SHP77 (cell line): ENCODE measurements around the gene CETP.
"Not testable (repeated sequence)": the region's sequence is repeated elsewhere in the genome, so short reads cannot be mapped to it uniquely, and the experiment has no call there.

Experiments used
- DNase-seq, 2 experiments: peaks; one replicate each; lab custom pipeline; 2025; lab: John Stamatoyannopoulos, UW

Gene CETP

DNA sequence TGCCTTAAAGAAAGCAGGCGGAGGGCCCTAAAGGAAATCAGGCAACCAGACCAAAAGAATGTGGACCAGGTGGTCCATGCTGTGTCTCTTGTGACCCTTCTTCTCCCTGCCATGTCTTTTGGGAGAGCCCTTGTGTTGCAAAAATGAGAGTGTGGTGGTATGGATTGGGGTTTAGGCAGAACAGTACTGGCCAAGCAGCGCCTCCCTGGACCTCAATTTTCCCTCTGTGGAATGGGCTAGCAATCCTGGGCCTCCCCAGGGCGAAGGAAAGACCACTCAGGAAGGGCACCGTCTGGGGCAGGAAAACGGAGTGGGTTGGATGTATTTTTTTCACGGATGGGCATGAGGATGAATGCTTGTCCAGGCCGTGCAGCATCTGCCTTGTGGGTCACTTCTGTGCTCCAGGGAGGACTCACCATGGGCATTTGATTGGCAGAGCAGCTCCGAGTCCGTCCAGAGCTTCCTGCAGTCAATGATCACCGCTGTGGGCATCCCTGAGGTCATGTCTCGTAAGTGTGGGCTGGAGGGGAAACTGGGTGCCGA, 20.1 kb downstream of the CETP start:
- DNase-seq: no peak

DNA sequence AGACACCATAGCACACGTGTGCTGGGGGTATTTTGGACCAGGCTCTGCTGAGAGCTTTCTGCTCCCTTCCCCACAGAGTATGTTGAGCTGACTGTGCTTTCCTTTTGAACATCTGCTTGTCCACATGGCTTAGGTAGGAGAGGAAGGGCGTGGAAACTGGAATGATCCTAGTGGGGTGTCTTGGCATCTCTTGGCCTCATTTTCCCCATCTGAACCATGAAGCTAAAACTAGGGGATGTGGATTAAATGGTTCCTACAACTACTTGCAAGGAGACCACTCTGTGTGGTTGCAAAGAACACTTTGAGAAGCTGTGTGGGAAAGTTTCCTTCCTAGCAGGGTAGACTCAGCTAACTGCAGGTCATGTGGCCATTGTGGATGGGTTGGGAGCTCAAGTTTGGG, 20.9 kb downstream of the CETP start:
- no peak for DNase-seq

DNA sequence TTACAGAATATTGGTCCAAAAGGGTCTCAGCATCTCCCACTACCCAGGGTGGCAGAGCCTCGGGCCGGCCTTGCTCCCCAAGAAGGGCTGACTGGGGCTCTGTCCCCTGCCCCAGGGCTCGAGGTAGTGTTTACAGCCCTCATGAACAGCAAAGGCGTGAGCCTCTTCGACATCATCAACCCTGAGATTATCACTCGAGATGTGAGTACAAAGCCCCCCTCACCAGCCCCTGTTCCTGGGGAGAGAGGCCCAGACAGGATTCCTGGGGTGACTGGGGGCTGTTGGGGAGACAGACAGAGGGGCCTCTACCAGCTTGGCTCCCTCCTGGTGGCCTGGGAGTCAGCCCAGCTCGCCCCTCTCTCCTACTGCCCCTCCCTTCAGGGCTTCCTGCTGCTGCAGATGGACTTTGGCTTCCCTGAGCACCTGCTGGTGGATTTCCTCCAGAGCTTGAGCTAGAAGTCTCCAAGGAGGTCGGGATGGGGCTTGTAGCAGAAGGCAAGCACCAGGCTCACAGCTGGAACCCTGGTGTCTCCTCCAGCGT, 21.5 kb downstream of the CETP start:
- DNase-seq: no peak

DNA sequence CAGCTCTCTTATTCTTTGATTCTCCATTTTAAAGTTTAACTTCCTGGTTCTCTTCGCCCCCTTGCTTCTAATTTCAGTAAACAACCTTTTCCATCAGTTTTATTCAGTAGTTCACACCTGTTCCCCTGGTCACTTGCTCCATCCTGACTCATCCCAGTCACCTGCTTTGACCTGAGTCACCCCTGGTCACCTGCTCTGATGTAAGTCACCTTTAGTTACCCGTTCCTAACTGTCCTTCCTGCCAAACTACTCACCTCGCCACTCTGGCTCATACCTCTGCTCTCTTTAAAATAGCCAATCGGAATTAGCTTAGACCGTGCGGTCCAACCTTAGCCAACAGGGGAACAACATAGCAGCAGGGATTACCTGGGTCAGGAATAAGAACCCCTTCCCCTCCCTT, 22.9 kb downstream of the CETP start:
- no peak for DNase-seq

DNA sequence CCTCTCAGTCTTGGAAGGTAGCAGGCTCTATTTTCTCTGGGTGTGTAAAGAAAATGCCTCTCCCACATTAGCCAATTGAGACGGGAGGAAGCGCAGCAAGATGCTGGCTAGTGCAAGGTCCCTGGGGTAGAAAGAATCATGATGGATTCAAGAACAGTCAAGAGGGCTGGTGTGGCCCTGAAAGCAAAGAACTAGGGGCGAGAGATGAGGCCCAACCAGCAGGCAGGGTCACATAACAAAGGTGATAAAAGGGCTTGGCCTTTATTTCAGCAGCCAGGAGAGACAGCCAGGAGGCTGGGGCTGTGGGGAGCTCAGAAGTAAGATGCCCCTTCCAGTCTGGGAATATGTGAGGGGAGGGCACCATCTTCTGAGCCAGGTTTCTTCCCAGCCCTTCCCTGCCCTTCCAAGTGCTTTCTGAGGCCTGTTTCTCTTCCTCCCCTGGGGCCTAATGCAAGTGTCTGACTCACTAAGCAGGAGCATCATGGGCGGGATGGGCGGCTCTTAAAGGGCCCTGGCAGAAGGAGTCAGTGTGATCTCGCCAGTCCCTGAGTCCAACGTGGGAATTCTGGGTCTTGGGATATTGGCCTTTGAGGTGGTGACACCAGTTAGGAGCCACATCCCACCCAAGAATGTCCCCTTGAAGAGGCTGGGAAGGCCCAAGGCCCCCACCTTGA, 23.7 kb downstream of the CETP start:
- DNase-seq: no peak

DNA sequence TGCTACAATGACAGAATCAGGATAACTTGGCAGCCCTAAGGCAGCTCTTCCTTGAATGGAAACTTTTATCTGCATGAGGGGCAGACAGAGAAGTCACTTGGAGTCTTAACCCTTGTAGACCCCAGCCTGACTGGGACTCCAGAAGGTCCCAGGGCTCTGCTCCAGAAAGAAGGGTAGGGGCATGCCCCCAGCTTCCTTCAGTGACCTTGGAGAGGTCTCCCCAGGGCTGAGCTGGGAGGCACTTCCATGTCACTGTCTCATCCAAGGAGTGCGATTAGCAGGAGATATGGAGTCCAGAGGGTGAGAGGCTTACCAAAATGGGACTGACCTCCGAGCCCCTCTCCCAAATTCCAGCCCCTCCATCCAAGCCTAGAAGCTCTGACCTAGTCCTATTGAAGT, 24.2 kb downstream of the CETP start:
- DNase-seq: no peak

DNA sequence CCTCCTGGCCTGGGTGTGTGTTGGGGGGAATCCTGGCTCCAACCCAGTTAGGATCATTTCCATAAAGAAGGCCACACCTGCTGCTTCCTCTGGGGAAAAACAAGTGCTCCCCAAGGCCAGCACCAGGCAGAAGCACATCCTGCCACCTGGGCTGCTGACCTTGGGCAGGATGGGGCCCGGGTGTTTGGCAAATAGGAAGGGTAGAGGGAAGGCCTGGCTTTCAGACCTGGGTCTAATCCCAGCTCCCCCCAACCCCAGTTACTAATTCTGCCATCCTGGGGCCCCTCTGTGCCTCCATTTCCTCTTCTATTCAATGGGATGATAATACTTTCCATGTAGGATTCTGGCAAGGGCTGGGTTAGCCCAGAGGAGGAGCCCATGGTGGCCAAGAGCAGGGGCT, 24.6 kb downstream of the CETP start:
- no peak for DNase-seq

DNA sequence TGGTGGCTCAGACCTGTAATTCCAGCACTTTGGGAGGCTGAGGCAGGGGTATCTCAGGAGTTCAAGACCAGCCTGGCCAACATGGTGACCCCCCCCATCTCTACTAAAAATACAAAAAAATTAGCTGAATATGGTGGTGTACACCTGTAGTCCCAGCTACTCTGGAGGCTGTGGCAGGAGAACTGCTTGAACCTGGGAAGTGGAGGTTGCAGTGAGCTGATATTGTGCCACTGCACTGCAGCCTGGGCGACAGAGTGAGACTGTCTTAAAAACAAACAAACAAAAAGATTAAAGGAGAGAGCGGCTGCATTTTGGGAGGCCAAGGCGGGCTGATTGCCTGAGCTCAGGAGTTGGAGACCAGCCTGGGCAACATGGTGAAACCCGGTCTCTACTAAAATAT, 25.2 kb downstream of the CETP start:
- not testable (repeated sequence) for DNase-seq

DNA sequence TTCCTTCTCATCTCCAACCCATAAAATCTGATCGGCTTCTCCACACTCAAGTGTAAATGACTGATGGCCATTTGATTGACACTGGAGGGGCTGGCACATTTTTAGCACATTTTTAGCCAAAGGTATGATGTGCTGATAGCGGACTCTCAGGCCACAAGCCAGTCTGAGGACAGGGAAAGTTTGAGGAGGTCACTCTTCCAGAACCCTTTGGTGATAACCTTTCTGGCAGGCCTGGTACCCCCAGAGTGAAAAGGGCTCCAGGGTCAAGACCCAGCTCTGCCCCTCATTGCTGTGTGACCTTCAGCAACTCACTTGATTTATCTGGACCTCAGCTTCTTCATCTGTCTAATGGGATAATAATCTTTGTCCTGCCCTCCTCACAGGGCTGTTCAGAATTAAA, 25.9 kb downstream of the CETP start:
- DNase-seq: no peak

DNA sequence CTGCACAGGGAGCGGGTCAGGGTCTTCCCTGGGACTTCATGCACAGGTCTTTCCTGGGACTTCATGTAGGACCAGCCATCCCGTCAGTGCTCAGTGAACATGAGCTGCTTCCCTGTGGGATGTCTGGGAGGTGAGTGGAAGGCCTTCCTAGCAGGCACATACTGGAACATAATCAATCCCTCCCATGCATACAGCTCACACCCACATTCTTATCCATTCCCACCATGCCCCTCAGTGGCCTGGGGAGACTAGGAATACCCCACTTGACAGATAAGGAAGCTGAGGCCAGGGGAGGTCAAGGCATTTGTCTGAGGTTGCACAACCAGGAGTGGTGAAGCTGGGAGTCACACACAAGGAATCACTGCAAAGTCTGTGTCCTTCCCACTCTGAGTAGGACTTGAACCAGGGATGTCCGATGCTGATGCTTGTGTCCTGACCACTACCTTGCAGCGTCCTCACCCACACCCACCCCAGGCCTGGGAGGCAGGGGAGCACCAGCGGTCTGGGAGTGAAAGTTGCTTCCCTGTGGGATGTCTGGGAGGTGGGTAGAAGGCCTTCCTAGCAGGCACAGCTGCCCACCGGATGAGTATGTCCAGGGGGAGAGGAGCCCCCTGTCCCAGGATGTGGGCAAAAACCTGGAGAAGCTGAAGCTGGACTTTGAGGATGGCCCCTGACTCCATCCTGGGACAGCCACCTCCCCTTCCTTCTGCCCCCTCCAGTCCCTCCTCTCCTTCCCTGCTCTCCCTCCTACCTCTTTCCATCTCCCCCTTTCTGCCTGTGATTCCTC, 26.6 kb downstream of the CETP start:
- DNase-seq: no peak

DNA sequence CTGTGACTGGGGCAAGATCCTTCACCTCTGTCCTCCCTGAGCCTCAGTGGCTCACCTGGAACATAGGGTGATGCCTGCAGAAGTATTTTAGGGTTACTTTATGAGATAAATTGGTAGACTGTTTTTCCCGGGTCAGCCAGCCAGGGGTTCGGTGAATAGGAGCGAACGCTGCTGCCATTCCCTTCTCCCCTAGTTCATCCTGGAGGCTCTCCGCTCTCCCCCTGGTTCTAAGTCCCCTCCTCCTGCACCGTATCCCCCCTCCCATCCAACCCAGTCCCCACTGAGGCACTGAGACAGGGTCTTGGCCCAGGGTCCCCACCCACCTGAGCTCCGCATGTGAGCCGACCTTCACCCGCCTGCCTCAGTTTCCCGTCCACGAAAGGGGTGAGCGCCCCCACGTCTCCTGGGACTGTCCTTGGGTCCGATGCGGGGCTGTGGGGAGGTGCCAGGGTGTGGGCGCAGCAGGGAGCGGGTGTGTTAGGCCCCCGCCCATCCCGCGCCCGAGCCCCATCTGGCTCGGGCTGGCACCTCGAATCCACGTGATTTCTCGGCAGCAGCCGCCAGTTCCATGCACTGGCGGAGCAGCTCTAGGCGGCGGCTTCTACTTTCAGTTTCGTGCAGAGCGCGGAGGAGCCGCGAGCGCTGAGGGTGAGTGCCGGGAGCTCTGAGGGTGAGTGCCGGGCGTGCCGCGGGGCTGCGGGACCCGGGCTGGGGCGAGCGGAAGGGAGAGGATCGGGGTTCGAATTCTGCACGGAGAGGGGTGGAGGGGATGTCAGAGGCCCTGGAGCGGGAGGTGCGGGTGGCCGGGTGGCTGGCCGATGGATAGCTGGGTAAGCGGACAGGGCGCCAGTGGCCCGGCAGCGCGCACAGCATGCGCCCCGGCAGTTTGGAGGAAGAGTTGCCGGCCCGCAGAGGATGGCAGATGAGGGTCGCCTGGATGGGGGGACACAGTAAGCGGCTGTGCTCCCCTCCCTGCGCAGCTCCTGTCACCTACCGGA, 27.5 kb downstream of the CETP start, which contains the start of gene NLRC5:
NLRC5 (plus strand) TSS at position 610 of the 998 bp plus-strand sequence. CDS start 31,156 bp downstream, outside the sequence.
- DNase-seq: peak; percentile 23 to 47

DNA sequence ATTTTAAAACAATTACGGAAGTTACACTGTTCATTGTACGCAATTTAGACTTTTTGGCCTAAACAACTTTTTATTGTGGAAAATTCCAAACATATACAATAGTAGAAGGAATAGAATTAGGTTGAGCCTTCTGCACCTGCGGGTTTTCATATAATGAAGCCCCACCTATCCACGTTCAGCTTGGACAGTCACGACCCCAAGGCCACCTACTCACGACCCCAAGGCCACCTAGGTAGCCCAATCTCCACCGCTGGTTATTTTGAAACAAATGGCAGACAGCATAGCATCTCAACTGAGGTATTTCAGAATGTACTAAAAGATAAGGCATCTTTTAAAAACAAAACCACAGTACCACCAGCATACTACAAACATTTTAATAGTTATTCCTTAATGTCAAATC, 28.2 kb downstream of the CETP start:
- DNase-seq: no peak

DNA sequence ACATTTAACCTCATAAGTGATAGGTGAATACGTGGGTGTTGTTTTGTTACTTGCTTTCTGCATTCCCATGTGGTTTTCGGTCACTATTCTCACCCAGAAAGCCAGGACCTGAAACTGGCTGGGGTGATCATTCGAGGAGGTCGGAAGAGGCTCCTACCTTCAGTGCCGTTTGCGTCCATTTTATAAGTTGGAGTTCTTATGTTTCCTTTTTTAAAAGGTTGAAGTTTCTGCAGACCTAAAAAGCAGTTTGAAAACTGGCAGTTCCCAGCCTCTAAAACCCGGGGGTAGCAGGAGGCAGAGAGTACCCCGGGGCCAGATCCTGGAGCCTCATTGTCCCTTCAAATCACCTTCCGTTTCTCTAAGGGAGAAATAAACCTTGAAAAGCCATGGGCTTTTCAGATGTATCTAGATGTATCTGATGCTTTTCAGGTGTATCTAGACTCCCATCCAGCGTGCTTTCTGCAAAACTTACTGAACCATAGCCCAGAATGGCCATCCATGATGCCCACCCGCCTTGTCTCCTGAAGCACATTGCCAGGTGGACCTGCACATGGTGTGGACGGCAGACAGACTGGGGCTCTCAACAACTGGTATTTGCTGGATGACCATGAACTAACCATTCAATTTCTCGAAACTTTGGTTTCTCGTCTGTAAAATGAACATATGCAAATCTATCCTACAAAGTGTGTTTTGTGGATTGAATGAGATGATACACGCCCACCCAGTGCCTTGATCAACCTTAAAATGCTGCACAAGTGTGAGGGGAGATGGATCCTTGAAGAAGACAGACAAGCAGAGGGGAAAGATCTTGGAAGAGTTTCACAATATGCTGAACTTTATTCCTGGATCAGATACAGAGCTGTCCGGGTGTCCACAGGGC, 28.9 kb downstream of the CETP start:
- no peak for DNase-seq

DNA sequence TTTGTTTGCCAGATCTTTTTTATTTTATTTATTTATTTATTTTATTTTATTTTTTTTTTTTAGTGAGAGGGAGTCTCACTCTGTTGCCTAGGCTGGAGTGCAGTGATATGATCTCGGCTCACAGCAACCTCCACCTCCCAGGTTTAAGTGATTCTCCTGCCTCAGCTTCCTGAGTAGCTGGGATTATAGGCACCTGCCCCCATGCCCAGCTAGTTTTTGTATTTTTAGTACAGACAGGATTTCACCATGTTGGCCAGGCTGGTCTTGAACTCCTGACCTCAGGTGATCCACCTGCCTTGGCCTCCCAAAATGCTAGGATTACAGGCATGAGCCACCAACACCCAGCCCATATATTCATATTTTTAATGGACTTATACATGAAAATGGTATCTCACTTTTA, 30.7 kb downstream of the CETP start:
- DNase-seq: not testable (repeated sequence)

DNA sequence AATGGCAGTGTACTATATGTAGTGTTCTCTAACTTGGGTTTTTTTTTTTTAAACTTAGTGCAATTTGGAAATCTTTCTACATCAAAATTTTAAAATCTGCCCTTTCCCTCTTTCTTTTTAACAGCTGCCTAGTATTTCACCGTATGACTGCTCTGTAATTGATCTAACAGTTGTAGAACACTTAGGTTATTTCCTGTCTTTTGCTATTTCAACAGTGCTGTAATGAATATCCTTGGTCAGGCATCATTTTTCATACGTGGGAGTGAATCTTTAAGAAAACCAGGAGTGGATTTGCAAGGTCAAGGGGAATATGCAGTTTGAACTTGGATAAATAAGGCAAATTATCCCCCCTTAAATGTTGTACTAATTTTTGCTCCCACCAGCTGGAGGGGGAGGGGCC, 31.5 kb downstream of the CETP start:
- DNase-seq: no peak

DNA sequence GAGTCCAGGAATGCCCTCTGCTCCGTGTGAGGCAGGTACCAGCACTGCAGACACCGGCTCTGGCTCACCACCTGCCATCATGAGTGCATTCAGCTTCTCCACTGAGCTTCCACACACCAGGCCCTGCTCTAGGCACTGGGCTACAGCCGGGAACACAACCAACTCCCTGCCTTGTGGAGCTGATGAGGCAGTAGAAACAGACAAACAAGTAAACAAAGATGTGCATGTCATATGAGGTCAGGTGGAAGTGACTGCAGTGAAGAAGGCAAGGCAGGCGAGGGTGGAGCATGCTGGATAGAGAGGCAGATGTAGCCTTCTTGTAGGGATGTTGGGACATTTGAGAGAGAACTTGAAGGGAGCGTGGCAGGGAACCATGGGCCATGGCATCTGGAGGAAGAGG, 32.6 kb downstream of the CETP start:
- no peak for DNase-seq

DNA sequence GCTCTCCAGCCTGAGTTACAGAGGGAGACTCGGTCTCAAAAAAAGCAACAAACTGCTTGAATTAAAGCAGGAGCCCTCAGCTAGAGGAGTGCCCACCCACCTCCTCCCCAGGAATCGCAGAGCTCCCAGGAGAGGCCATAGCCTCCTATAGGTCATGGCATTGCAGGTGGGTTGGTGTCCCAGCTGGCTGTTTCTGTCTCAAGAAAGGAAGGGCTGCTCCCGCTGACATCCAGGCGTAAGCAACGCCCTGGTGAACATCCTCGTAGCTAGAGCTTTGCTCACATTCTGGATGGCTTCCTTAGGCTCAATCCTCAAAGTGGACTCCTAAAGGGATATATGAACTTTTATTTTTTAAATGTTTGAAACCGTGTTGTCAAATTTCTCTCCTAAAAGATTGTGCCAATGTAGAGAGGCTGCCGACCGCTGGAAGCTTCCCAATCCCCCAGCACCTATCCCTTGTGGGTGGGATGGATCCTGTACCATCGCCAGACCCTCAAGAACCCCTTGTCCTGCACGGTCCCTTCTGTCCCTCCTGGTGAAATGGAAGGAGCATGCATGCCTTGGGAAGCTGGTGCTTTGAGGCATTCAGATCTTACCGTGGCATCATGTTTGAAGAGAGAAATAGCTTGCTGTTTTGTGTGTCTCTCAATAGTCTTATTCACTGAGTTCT, 33.5 kb downstream of the CETP start:
- DNase-seq: no peak

DNA sequence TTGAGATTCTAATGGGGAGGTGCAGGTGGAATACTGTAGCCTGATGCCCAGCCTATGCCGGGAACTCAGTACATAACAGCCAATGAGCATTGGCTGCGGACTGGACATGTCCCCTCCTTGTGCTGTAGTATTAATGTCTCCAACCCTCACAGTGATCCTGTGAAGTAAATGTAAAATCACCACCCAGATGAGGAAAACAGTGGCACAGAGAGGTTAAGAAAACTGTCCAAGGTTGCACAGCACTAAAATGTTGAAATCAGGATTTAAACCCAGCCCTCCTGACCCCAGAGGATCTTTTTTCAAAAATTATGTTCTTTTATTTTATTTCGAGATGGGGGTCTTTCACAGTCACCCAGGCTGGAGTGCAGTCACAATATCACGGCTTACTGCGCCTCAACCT, 35.5 kb downstream of the CETP start:
- no peak for DNase-seq

DNA sequence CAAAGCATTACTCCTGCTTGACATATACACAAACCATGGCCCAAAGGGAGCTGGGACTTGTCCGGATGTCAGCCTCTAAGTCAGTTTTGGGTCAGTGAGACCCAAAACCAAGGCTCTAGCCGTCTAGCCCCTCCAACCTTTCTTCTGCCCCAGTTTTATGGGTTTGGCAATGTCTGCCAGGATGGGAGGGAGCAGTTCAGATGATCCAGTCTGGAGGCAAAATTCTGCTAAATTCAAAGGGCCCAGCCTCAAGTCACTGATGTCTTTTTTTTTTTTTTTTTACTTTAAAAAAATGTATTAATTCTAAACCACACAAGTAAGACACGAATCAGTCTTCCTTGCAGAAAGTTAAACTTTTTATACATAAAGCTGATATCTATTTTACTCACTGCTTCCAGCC, 36.2 kb downstream of the CETP start:
- no peak for DNase-seq

DNA sequence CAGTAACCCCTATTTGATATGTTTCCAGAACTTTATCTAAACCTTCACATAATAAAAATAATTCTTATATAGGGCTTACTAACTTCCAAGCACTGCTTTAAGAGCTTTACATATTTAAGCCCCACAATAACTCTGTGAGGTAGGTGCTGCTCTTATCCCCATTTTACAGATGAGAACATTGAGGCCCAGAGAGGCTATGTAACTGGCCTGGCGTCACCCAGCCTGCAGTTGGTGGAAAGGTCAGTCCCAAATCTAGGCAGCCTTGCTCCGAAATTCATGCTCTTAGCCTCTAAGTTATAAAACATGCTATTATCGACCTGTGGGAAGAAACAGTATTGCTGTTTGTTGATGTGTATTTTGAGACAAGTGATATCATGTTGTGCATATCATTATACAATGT, 36.6 kb downstream of the CETP start:
- no peak for DNase-seq
